Epithelial cell of proximal tubule (primary cell): Measurements from ENCODE around the gene TEN1. TPM values are rescaled to one million over a fixed set of nuclear protein-coding genes. Genes with fewer than 3 reads are reported as not detected.

ENCODE experiments used
- DNase-seq: peaks from one replicate; pipeline ENCODE4 v3.0.0-alpha.2; 2011; ENCODE audit warnings: low read depth
- H3K4me3 ChIP-seq: 2 replicates; pipeline ENCODE4 v1.5.1; 2011; ENCODE audit warnings: low read depth, mild to moderate bottlenecking, low read length
- total RNA-seq: library from RNA; depleted of rRNA; stranded (reverse); fragments of >200 nt; gene quantifications from 2 replicates; pipeline ENCODE4 v1.2.3, GENCODE V29; 2015
- TF ChIP-seq, protein P1 (sequence below): conservative IDR thresholded peaks from 2 replicates; pipeline ENCODE4 v1.5.1; 2012; ENCODE audit warnings: low read depth, mild to moderate bottlenecking, low read length

The TEN1 gene
- total RNA-seq, 1 donor from 2014 or later: 41.6 TPM

DNA sequence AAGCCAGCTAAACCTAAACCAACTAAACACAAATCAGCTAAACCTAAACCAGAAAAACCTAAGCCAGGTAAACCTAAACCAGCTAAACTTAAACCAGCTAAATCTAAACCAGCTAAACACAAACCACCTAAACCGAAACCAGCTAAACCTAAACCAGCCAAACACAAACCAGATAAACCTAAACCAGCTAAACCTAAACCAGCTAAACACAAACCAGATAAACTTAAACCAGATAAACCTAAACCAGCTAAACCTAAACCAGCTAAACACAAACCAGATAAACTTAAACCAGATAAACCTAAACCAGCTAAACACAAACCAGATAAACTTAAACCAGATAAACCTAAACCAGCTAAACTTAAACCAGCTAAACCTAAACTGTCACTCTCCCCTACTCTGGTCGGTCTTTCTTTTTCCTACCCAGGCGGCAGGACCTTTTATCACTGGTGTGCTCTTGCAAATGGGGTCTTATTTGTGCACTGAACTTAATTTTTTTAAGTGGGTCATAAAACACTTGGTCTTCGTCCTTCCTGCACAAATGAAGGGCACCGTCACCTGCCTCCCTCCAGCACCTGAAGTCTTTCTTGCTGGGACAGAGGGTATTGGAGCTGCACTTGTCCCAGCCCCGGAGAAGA is 40.9 kb downstream of the TEN1 start:
- TF ChIP-seq, protein P1, sequence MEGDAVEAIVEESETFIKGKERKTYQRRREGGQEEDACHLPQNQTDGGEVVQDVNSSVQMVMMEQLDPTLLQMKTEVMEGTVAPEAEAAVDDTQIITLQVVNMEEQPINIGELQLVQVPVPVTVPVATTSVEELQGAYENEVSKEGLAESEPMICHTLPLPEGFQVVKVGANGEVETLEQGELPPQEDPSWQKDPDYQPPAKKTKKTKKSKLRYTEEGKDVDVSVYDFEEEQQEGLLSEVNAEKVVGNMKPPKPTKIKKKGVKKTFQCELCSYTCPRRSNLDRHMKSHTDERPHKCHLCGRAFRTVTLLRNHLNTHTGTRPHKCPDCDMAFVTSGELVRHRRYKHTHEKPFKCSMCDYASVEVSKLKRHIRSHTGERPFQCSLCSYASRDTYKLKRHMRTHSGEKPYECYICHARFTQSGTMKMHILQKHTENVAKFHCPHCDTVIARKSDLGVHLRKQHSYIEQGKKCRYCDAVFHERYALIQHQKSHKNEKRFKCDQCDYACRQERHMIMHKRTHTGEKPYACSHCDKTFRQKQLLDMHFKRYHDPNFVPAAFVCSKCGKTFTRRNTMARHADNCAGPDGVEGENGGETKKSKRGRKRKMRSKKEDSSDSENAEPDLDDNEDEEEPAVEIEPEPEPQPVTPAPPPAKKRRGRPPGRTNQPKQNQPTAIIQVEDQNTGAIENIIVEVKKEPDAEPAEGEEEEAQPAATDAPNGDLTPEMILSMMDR: no peak
- H3K4me3 ChIP-seq: no peak overlapping the region
- DNase-seq: no peak

DNA sequence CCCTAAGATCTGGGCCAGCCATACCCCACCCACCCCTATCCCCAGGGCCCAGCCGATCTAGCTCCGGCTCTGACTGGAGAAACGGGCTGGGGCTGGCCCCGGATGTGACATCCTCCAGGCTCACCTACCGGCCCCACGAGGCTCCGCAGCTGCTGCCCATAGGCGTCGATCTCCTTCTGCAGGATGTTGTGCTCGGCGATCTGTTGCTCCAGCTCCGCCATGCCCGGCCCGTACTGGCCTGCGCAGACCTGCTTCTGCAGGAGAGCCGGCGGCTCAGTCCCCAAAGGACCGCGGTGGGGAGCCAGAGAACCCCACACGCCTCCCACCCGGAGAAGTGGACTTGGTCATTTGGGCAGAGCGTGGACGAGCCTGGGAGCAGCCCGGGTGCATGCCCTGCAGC is 43.2 kb downstream of the TEN1 start:
- TF ChIP-seq, protein P1: no peak
- DNase-seq: no peak
- H3K4me3 ChIP-seq: no peak overlapping the region

DNA sequence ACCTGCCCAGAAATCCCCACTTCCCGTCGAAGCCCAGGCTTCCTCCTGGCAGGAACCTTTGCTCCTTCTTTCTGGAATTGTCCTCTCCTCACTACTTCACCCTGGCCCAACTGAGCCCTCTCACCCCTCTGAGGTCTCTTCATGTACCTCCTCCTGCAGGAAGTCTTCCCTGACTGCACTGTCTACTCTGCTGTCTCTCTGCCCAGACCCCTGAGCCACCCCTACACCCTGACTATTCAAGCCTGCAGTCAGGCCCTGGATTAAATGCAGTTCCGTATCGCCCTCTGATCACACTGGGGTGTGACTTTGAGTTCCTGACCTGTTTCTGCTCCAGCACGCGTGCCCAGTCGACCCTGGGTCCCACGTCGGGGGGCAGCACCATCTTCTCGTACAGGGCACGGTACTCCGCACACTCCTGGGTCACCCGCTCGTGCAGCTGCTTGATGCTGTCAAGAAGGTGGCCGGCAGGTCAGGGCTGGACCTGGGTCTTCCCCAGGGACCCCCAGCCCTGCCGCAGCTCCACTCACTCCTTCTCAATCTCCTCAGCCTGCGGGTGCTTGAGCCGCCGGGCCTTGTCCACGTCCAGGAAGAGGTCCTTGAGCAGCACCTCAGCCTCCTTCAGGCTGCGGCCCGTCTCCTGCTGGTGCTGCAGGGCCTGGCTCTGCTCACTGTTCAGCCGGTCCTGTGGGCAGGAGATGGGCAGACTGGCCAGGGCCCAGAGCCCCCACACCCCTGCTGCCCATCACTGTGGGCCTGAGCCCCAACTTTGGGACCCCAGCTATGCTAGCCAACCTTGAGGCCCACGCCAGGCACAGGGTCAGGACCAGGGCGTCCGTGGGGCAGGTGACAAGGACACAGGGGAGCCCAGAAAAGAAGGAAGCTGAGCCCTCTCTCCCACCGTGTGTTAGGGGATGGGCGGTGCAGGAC is 44.2 kb downstream of the TEN1 start:
- no peak overlapping the region for H3K4me3 ChIP-seq
- no peak for DNase-seq
- TF ChIP-seq, protein P1: no peak

DNA sequence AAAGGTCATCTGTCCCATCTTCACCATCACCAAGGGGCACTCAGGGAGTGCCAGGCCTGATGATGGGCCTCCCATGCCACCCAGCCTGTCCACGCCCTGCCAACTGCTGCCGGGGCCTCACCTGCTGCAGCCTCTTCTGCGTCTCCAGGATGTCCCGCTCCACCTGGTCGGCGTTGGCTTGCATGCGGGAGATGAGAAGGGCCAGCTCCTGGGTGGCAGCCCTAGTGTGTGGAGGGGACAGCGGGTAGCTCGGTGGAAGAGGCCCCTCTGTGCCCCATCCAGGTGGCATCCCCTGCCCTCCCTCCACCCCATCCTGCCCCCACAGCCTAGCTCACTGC is 44.8 kb downstream of the TEN1 start:
- no peak for DNase-seq
- H3K4me3 ChIP-seq: no peak overlapping the region
- TF ChIP-seq, protein P1: no peak

DNA sequence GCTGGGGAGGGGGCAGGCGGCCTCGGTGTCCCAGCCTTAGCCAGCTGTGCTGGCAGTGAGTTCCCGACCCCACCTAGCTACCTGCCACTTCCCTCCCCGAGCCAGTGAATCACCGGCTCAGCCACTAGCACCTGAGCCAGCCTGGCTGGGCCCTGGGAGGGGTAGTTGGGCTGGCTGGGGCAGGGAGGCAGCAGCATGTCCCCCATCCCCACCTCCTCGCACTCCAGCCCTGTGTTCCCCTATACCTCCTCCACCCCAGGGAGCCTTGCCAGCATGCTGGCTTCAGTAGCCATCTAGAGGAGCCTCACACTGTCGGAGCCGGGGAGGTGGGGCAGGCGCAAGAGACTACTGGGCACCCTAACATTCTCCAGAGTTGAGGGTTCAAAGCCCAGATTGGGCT is 45.3 kb downstream of the TEN1 start:
- no peak for DNase-seq
- TF ChIP-seq, protein P1: no peak
- H3K4me3 ChIP-seq: no peak overlapping the region

DNA sequence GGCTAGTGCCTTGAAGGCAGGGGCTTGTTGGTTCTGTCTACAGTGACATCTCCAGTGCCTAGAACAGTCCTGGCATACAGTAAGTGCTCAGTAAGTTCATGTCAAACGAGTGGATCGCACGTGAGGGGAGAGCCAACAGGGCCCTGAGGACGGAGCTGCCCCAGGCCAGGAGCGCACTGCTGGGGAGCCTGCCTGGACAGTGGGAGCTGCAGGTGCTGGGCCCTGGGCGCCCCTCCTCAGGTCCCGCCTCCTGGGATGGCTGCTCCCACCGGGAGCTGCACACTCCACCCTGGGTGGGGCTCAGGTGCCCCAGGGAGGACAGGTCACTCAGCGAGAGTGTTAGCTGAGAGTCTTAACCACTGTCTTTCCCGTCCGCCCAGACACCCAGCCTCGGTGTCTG is 46.3 kb downstream of the TEN1 start:
- H3K4me3 ChIP-seq: no peak overlapping the region
- TF ChIP-seq, protein P1: no peak

More for the DNA sequence above, 46.3 kb downstream of the TEN1 start:
- DNase-seq: no peak
